Activated CD4-positive, alpha-beta T cell treated with anti-CD3 and anti-CD28 coated beads, Interleukin-2, amount 10 ng/mL, durations not matched to agents 24 days and 14 days (primary cell): ENCODE data around the gene TEP1. TPM values are rescaled to one million over a fixed set of nuclear protein-coding genes. Genes with fewer than 3 reads are reported as not detected.

ENCODE experiments used
- DNase-seq: peaks from one replicate; pipeline ENCODE4 v3.0.0; 2022
- H3K27ac Mint-ChIP-seq: one replicate; pipeline ENCODE4 v1.8.0; 2022; ENCODE audit warnings: mild to moderate bottlenecking, mixed read lengths
- H3K27me3 Mint-ChIP-seq: one replicate; pipeline ENCODE4 v1.8.0; 2022; ENCODE audit warnings: mixed read lengths
- H3K36me3 Mint-ChIP-seq: one replicate; pipeline ENCODE4 v1.8.0; 2022; ENCODE audit warnings: low read depth, mild to moderate bottlenecking, mixed read lengths
- H3K4me1 Mint-ChIP-seq: one replicate; pipeline ENCODE4 v1.8.0; 2021; ENCODE audit warnings: mixed read lengths
- H3K4me3 Mint-ChIP-seq: one replicate; pipeline ENCODE4 v1.8.0; 2022; ENCODE audit warnings: mild to moderate bottlenecking, moderate library complexity, mixed read lengths
- H3K9me3 Mint-ChIP-seq: one replicate; pipeline ENCODE4 v1.8.0; 2021; ENCODE audit warnings: mixed read lengths
- intact Hi-C: fragments of 100-400 bp; cut with micrococcal nuclease; formaldehyde crosslinking; loops from one replicate; pipeline ENCODE4 v1.15.1; 2023
- total RNA-seq: library from RNA; stranded (reverse); gene quantifications from 2 replicates; pipeline ENCODE4 v1.2.3, GENCODE V29; 2022

TEP1 gene
- total RNA-seq, 1 donor from 2014 or later: 35.8 TPM

- H3K27ac Mint-ChIP-seq: no peak overlapping the region
- peaks cover 8% of the 10 kb centered on the region for H3K4me1 Mint-ChIP-seq
- H3K9me3 Mint-ChIP-seq: no peaks in the 10 kb centered on the region
- intact Hi-C loops: no loop called here
- no peaks in the 10 kb centered on the region for H3K36me3 Mint-ChIP-seq
- no peak for DNase-seq
- H3K27me3 Mint-ChIP-seq: no peaks in the 10 kb centered on the region
- no peak overlapping the region for H3K4me3 Mint-ChIP-seq
Observed at GRCh38 chr14:20419419-20419818, 6.1 kb upstream of the TEP1 start.

- intact Hi-C loops: no loop called here
- no peak for DNase-seq
- Mint-ChIP-seq H3K27me3 (no peaks in the 10 kb centered on the region), H3K27ac (no peak overlapping the region), H3K4me1 (peaks cover 16% of the 10 kb centered on the region), H3K4me3 (no peak overlapping the region), H3K9me3 (no peaks in the 10 kb centered on the region), H3K36me3 (no peaks in the 10 kb centered on the region)
Observed at GRCh38 chr14:20418501-20418909, 5.2 kb upstream of the TEP1 start.

GRCh38 chr14:20417250-20418186 lies 4.2 kb upstream of the TEP1 start:
- Mint-ChIP-seq H3K4me1 (peaks cover 20% of the 10 kb centered on the region), H3K27ac (no peak overlapping the region), H3K4me3 (no peak overlapping the region), H3K36me3 (no peaks in the 10 kb centered on the region), H3K9me3 (no peaks in the 10 kb centered on the region), H3K27me3 (no peaks in the 10 kb centered on the region)
- DNase-seq: no peak
- intact Hi-C loops: no loop called here

GRCh38 chr14:20416223-20416622 lies 2.9 kb upstream of the TEP1 start:
- no peak overlapping the region for H3K4me3 Mint-ChIP-seq
- no peak for DNase-seq

GRCh38 chr14:20415782-20416206 lies 2.5 kb upstream of the TEP1 start:
- H3K4me1 Mint-ChIP-seq: peaks cover 33% of the 10 kb centered on the region
- intact Hi-C loops: loop anchor here (1.0 kb wide), 2 partner anchors 72 to 194 kb away; partner anchors contain the start of gene PARP2
- H3K27me3 Mint-ChIP-seq: no peaks in the 10 kb centered on the region
- H3K4me3 Mint-ChIP-seq: no peak overlapping the region
- peak; percentile 84 for DNase-seq
- peak overlapping the region; percentile 52 for H3K27ac Mint-ChIP-seq
- peaks cover 4% of the 10 kb centered on the region for H3K36me3 Mint-ChIP-seq
- no peaks in the 10 kb centered on the region for H3K9me3 Mint-ChIP-seq

More at GRCh38 chr14:20416223-20416622, 2.9 kb upstream of the TEP1 start:
- H3K9me3 Mint-ChIP-seq: no peaks in the 10 kb centered on the region
- H3K27me3 Mint-ChIP-seq: no peaks in the 10 kb centered on the region
- peaks cover 1% of the 10 kb centered on the region for H3K36me3 Mint-ChIP-seq
- intact Hi-C loops: no loop called here
- H3K4me1 Mint-ChIP-seq: peaks cover 29% of the 10 kb centered on the region
- H3K27ac Mint-ChIP-seq: no peak overlapping the region

- Mint-ChIP-seq H3K4me1 (peaks cover 42% of the 10 kb centered on the region), H3K27ac (peak overlapping the region; percentile 96), H3K4me3 (peak overlapping the region; percentile 97), H3K27me3 (no peaks in the 10 kb centered on the region), H3K9me3 (no peaks in the 10 kb centered on the region), H3K36me3 (peaks cover 10% of the 10 kb centered on the region)
- DNase-seq: peak; percentile 81
- intact Hi-C loops: loop anchor here (1.0 to 5.0 kb wide), 6 partner anchors 12 to 269 kb away; partner anchors contain the start of genes APEX1 and RNASE4
Observed at GRCh38 chr14:20413744-20414082, 412 bp upstream of the TEP1 start.

GRCh38 chr14:20412411-20412810 lies 890 bp downstream of the TEP1 start:
- peak overlapping the region; percentile 96 for H3K27ac Mint-ChIP-seq
- H3K27me3 Mint-ChIP-seq: no peaks in the 10 kb centered on the region
- H3K36me3 Mint-ChIP-seq: peaks cover 20% of the 10 kb centered on the region
- intact Hi-C loops: loop anchor here (1.0 to 5.0 kb wide), 5 partner anchors 14 to 270 kb away; partner anchors contain the start of gene RNASE4
- peak; percentile 67 for DNase-seq
- no peaks in the 10 kb centered on the region for H3K9me3 Mint-ChIP-seq
- H3K4me1 Mint-ChIP-seq: peaks cover 47% of the 10 kb centered on the region
- peak overlapping the region; percentile 97 for H3K4me3 Mint-ChIP-seq

GRCh38 chr14:20409226-20409625 lies 4.1 kb downstream of the TEP1 start:
- no peak overlapping the region for H3K27ac Mint-ChIP-seq
- peaks cover 48% of the 10 kb centered on the region for H3K36me3 Mint-ChIP-seq
- H3K9me3 Mint-ChIP-seq: no peaks in the 10 kb centered on the region
- intact Hi-C loops: no loop called here
- no peak for DNase-seq
- no peaks in the 10 kb centered on the region for H3K27me3 Mint-ChIP-seq
- H3K4me1 Mint-ChIP-seq: peaks cover 48% of the 10 kb centered on the region
- no peak overlapping the region for H3K4me3 Mint-ChIP-seq

GRCh38 chr14:20403521-20403920 lies 9.8 kb downstream of the TEP1 start:
- H3K36me3 Mint-ChIP-seq: peaks cover 77% of the 10 kb centered on the region
- DNase-seq: no peak
- H3K27ac Mint-ChIP-seq: peak overlapping the region; percentile 31
- peaks cover 33% of the 10 kb centered on the region for H3K4me1 Mint-ChIP-seq
- H3K4me3 Mint-ChIP-seq: no peak overlapping the region
- intact Hi-C loops: no loop called here
- H3K9me3 Mint-ChIP-seq: no peaks in the 10 kb centered on the region
- H3K27me3 Mint-ChIP-seq: no peaks in the 10 kb centered on the region

GRCh38 chr14:20400965-20401593 lies 12.2 kb downstream of the TEP1 start:
- Mint-ChIP-seq H3K4me1 (peaks cover 25% of the 10 kb centered on the region), H3K36me3 (peaks cover 66% of the 10 kb centered on the region)
- DNase-seq: no peak

GRCh38 chr14:20400589-20400964 lies 12.7 kb downstream of the TEP1 start:
- H3K4me3 Mint-ChIP-seq: peak overlapping the region; percentile 68
- intact Hi-C loops: loop anchor here (2.0 kb wide), 1 partner anchor 58 kb away; the partner anchor contains the start of gene PARP2

More at GRCh38 chr14:20400965-20401593, 12.2 kb downstream of the TEP1 start:
- Mint-ChIP-seq H3K9me3 (no peaks in the 10 kb centered on the region), H3K4me3 (peak overlapping the region; percentile 68), H3K27ac (peak overlapping the region; percentile 96), H3K27me3 (no peaks in the 10 kb centered on the region)
- intact Hi-C loops: loop anchor here (1.0 to 2.0 kb wide), 2 partner anchors 12 to 58 kb away; partner anchors contain the start of genes PARP2 and TEP1

GRCh38 chr14:20397511-20397910 lies 15.8 kb downstream of the TEP1 start:
- no peak for DNase-seq
- Mint-ChIP-seq H3K27ac (peak overlapping the region; percentile 29), H3K4me3 (no peak overlapping the region), H3K27me3 (no peaks in the 10 kb centered on the region), H3K4me1 (peaks cover 18% of the 10 kb centered on the region), H3K36me3 (peaks cover 54% of the 10 kb centered on the region), H3K9me3 (no peaks in the 10 kb centered on the region)
- intact Hi-C loops: no loop called here

More at GRCh38 chr14:20400589-20400964, 12.7 kb downstream of the TEP1 start:
- Mint-ChIP-seq H3K9me3 (no peaks in the 10 kb centered on the region), H3K27ac (peak overlapping the region; percentile 96), H3K4me1 (peaks cover 24% of the 10 kb centered on the region), H3K27me3 (no peaks in the 10 kb centered on the region), H3K36me3 (peaks cover 66% of the 10 kb centered on the region)
- DNase-seq: no peak

- Mint-ChIP-seq H3K9me3 (no peaks in the 10 kb centered on the region), H3K36me3 (peaks cover 57% of the 10 kb centered on the region), H3K27ac (no peak overlapping the region), H3K4me3 (no peak overlapping the region), H3K27me3 (no peaks in the 10 kb centered on the region), H3K4me1 (peaks cover 5% of the 10 kb centered on the region)
- intact Hi-C loops: no loop called here
- no peak for DNase-seq
Observed at GRCh38 chr14:20391505-20391904, 21.8 kb downstream of the TEP1 start.

GRCh38 chr14:20388159-20388558 lies 25.1 kb downstream of the TEP1 start:
- H3K27me3 Mint-ChIP-seq: no peaks in the 10 kb centered on the region
- intact Hi-C loops: no loop called here
- no peak for DNase-seq
- no peak overlapping the region for H3K27ac Mint-ChIP-seq
- peaks cover 5% of the 10 kb centered on the region for H3K4me1 Mint-ChIP-seq
- no peaks in the 10 kb centered on the region for H3K9me3 Mint-ChIP-seq
- peaks cover 64% of the 10 kb centered on the region for H3K36me3 Mint-ChIP-seq
- no peak overlapping the region for H3K4me3 Mint-ChIP-seq
